ENCODE results near the gene TRMO.

Gene TRMO

GRCh38 chr9:97861148-97861475, 61.2 kb downstream of the TRMO start:
- DNase-seq (ENCODE audit: low read depth in 1 of 2, low spot score in 1 of 2), result no peak

- DNase-seq (ENCODE audit: low read depth in 1 of 2, low spot score in 1 of 2), result no peak
These were observed 61.7 kb downstream of the TRMO start for GRCh38 chr9:97860451-97861147.

DNA sequence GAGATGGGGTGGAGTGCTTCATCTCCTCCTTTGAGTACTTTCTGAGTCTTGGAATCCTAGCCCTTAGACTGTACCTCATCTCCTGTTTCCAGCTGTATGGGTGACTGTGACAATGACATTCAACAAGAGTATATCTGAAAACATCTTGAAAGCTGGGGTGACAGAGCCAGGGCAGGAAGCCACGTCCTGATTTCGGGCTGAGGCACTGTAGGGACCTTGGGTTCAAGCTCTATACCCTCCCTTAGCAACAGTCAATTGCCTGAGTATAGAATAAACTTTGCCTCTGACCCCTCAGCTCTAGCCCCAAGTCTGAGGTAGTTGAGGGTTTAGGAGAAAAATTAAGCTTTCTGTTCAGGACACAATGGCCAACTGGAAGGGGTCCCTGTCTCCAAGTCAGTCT, 63.0 kb downstream of the TRMO start:
- no peak for DNase-seq (ENCODE audit: low read depth in 1 of 2, low spot score in 1 of 2)

DNA sequence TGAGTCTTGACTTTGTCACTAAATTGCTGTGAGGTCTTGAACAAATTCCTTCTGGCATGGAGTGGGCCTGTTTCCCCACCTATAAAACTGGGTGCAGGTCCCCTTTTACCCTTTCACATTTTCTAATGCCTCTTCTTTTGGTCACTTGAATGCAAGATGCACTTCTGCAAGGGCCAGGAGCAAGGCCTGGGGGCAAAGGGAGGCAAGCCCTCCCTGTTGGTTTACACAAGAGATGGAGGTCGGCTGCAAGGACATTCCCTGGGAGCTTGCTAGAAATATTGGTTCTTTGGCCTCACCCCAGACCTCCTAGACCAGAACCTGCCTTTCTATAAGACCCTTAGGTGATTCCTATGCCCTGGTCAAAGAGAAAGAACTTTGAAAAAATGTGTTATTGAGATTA, 63.5 kb downstream of the TRMO start:
- DNase-seq (ENCODE audit: low read depth in 1 of 2, low spot score in 1 of 2), result no peak

GRCh38 chr9:97858393-97858713, 63.9 kb downstream of the TRMO start:
- DNase-seq (ENCODE audit: low read depth in 1 of 2, low spot score in 1 of 2), result no peak

DNA sequence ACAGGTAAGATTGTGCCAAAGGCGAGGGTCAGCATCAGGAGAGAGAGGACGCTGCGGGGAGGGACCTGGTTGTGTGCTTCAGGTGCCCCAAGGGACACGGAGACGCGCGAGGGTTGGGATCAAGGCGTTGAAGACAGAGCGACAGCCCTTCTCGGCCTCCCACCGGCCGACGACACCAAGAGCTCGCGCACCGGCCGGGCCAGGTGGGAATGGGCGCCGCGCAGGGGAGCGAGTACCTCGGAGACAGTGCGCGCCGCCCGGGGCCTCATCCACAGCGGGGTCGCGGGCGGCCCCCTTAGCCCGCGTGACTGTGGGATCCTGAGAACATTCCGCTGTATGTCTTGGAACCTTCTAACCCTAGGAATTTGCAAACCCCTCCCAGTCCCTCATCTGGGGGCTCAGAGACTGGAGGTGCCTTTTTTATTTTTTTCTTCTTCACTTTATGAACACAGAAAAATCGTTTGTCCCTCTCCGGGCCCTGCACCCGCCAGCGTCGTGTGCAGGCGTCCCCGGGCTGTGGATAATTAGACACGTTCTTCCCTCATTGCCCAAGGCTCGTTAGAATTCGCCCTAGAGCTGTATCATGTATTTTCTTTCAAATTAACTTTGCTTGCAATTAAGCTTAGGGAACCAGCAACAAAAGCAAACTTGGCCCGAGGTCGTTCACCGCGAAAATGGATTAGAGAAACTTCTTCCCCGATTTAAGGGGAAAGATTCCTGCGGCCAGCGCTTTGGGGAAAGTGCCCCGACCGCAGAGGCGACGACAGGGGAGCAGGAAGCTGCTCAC, 64.5 kb downstream of the TRMO start:
- DNase-seq (ENCODE audit: low read depth in 1 of 2, low spot score in 1 of 2), result no peak

DNA sequence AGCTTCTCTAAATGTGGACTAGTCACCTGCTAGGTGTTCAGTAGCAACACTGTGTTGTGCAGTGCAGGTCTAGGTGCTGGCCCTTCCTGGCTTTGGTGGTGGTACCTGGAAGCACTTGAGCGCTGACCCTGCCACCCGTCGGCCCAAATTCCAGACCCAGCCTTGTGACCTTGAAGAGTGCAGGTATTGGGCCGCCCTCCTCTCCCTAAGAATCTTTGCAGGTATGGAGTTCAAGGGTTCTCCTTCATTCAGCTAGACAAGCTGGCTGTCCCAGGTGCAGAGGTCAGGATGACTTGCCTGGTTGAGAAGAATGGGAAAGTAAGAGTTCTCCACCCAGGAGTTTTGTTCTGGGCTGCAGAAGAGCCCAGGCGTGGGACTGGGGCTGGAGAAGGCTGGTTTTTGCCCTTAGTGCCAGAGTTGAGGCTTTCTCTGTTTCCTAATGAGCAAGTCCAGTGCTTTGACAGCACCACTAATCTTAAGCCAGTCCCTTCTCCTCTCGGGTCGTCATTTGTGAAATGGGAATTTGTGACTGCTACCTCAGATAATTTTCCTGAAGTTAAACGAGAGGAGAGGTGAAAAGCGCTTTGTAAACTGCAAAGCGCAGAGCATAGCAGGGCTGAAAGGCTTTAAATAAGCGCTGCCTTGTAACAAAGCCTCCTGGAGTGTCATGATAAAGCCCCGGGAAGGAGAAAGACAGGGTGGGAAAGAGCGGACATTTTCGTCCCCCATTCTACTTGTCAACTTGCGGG, 65.3 kb downstream of the TRMO start:
- no peak for DNase-seq (ENCODE audit: low read depth in 1 of 2, low spot score in 1 of 2)

GRCh38 chr9:97855899-97856298, 66.4 kb downstream of the TRMO start:
- DNase-seq (ENCODE audit: low read depth in 1 of 2, low spot score in 1 of 2), result no peak

DNA sequence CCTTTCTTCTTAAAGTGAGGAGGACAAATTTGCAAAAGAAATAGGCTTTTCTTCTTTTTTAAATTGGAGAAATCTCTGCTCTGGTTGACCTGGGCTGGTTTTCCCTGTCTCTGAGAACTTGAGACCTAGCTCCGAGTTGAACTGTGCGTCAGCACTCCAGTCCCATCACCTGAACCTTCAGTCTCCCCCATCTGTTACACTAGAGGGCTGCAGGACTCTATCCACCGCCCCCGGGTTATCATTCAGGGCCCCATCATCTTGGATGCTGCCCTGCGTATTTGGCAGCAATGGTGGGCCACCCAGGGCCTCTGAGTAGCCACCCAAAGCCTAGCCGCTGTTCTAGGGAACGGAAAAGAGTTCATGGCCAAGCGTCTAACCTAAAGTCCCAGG, 66.8 kb downstream of the TRMO start:
- no peak for DNase-seq (ENCODE audit: low read depth in 1 of 2, low spot score in 1 of 2)

DNA sequence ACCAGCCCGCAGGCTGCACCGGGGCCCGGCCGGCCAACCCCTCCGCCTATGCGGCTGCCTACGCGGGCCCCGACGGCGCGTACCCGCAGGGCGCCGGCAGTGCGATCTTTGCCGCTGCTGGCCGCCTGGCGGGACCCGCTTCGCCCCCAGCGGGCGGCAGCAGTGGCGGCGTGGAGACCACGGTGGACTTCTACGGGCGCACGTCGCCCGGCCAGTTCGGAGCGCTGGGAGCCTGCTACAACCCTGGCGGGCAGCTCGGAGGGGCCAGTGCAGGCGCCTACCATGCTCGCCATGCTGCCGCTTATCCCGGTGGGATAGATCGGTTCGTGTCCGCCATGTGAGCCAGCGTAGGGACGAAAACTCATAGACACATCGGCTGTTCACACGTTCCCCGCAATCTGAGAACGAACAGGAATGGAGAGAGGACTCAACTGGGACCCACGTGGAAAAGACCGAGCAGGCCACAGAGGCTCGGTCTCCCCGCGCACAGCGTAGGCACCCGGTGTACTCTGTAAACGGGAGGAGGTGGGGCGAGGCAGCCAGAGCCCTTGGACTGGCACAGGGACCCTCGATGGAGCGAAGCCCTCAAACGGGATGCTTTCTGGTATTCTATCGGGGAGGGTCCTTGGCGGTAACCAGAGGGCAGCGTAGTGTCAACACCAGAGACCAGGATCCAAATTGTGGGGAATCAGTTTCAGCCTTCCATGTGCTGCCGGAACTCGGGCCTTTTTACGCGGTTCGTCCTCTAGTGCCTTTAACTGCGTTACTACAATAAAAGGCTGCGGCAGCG, 67.4 kb downstream of the TRMO start:
- no peak for DNase-seq (ENCODE audit: low read depth in 1 of 2, low spot score in 1 of 2)

Measured in activated T-helper 1 cell treated with anti-CD3 and anti-CD28 coated beads, Interleukin-2, amount 50 U/mL, for 16 hours (primary cell).